ENCODE measurements around the gene PRSS57. TPM values are rescaled to one million over a fixed set of nuclear protein-coding genes. Genes with fewer than 3 reads are reported as not detected.

The PRSS57 gene
- total RNA-seq, 2 donors from 2014 or later, result not detected

DNA sequence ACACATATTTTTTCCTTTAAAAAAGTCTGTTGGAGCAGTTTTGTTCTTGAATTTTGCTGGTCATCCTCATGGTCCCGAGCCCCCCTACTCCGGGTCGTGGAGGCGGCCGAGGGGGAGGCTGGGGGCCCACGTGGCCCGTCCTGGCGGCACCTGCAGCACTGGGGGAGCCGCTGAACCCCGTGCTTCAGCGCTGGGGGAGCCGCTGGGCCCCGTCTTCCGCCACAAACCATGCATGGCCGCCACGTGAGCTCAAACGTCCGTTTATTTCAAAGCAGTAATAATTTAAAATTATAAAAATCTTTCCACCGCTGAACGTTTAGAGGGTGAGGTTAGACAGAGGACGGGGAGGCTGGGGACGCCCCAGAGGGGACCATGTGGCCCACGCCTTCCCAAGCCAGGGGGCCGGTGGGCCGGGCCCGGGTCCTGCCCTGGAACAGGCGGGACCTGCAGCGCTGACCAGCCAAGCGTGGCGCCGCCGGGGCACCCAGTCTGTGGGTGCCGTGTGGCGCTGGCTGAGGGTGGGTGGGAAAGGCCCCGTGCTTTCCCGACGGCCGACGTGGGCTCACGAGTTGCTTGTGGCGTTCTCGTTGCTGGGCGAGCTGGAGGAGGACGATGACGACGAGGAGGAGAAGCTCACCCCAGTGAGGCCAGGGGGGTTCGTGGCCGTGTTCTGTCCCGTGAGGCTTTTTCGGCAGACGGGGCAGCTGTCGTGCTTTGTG is 47.5 kb downstream of the PRSS57 start:
- Histone ChIP-seq H3K27me3 (replicated peaks; ENCODE audit: insufficient read depth) (no peaks in the 10 kb centered on the region), H3K4me1 (ENCODE audit: control insufficient read depth in 1 of 2, low read depth in 2 of 2) (no peaks in the 10 kb centered on the region), H3K4me3 (no peak overlapping the region), H3K27ac (no peak overlapping the region), H3K36me3 (peaks cover 52% of the 10 kb centered on the region), H3K9me3 (no peaks in the 10 kb centered on the region)
- DNase-seq (ENCODE audit: low spot score) (no peak), ATAC-seq (ENCODE audit: insufficient number of reproducible peaks, low FRiP score, low read depth) (no peak)
- TF ChIP-seq, protein P1, sequence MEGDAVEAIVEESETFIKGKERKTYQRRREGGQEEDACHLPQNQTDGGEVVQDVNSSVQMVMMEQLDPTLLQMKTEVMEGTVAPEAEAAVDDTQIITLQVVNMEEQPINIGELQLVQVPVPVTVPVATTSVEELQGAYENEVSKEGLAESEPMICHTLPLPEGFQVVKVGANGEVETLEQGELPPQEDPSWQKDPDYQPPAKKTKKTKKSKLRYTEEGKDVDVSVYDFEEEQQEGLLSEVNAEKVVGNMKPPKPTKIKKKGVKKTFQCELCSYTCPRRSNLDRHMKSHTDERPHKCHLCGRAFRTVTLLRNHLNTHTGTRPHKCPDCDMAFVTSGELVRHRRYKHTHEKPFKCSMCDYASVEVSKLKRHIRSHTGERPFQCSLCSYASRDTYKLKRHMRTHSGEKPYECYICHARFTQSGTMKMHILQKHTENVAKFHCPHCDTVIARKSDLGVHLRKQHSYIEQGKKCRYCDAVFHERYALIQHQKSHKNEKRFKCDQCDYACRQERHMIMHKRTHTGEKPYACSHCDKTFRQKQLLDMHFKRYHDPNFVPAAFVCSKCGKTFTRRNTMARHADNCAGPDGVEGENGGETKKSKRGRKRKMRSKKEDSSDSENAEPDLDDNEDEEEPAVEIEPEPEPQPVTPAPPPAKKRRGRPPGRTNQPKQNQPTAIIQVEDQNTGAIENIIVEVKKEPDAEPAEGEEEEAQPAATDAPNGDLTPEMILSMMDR (IDR thresholded peaks at IDR 0.05), result no peak

DNA sequence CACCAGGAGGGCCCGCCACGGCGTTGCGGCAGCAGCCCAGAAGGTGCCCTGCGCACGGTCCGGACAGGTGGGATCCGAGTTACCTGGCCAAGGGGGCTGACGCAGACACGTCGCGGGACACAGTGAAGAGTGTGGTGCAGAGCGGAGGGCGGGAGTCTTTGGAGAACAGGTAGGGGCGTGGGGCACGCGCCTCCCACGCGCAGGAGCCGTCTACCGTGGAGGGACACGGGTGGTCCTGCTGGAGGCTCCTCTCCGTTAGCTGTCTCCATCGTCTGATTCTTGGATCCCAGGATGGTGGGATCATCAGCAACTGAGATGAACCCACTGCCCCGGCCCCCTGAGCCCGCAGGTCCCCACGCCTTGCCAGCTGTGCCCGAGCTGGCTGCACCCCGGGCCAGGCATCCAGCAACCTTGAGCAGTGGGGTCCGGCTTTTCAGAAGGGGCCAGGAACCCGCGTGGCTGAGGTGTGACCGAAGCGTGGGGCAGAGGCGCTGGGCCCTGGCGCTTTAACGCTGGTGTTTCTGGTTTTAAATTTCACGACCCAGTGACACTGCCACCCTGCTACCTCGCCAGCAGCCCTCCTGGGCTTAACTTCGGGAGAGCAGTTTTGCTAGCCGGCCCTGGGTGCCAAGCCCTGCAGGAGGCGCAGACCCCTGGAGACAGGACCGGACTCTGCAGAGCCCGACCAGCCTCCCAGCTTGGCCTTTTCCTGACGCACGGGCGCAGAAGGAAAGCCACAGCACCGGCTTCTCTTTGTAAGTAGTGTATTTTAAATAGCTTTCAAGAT is 48.3 kb downstream of the PRSS57 start:
- TF ChIP-seq, protein P1 (IDR thresholded peaks at IDR 0.05), result no peak
- H3K27ac ChIP-seq, result no peak overlapping the region
- peaks cover 47% of the 10 kb centered on the region for H3K36me3 ChIP-seq
- no peaks in the 10 kb centered on the region for H3K27me3 ChIP-seq (replicated peaks; ENCODE audit: insufficient read depth)
- no peaks in the 10 kb centered on the region for H3K9me3 ChIP-seq
- no peaks in the 10 kb centered on the region for H3K4me1 ChIP-seq (ENCODE audit: control insufficient read depth in 1 of 2, low read depth in 2 of 2)
- DNase-seq (ENCODE audit: low spot score), result no peak
- no peak for ATAC-seq (ENCODE audit: insufficient number of reproducible peaks, low FRiP score, low read depth)
- no peak overlapping the region for H3K4me3 ChIP-seq

DNA sequence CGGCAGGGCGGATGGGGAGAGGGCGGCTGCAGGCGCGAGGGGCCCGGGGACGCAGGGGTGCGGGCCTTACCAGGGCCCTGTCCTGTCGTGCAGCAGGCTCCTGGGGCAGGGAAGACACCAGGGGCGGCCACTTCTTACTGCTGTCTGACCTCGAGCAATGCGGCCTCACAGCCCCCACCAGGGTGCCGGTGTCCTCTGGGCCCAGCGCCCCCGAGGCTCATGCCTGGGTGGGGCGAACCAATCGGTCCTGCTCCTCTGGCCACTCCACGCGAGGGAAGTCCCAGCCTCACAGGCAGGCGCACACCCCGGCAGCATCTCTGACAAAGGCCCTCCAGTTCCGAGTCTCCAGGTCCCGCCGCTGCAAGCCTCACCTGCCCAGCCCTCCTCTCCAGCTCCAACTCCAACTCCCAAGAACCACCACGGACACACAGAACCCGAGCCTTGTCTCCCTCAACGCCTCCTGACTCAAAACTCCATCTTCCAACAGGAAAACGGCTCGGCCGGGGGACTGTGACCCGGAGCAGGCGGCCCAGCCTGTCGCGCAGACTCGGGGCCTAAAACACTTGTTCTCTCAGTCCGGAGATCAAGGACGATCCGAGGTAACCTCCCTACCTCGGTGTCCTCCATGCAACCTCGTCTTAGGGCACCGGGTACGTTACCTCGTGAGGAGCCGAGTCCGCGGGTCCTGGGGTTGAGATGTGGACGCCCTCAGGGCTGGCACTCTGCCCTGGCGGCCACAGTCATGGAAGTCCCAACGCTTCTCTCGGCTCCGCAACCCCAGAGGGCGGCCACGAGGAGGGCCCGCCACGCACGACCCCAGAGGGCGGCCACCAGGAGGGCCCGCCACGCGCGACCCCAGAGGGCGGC is 49.1 kb downstream of the PRSS57 start:
- ATAC-seq (ENCODE audit: insufficient number of reproducible peaks, low FRiP score, low read depth) (no peak), DNase-seq (ENCODE audit: low spot score) (no peak)
- no peak overlapping the region for H3K27ac ChIP-seq
- H3K4me3 ChIP-seq, result no peak overlapping the region
- no peaks in the 10 kb centered on the region for H3K27me3 ChIP-seq (replicated peaks; ENCODE audit: insufficient read depth)
- no peaks in the 10 kb centered on the region for H3K9me3 ChIP-seq
- TF ChIP-seq, protein P1 (IDR thresholded peaks at IDR 0.05), result no peak
- H3K36me3 ChIP-seq, result peaks cover 40% of the 10 kb centered on the region
- H3K4me1 ChIP-seq (ENCODE audit: control insufficient read depth in 1 of 2, low read depth in 2 of 2), result no peaks in the 10 kb centered on the region

DNA sequence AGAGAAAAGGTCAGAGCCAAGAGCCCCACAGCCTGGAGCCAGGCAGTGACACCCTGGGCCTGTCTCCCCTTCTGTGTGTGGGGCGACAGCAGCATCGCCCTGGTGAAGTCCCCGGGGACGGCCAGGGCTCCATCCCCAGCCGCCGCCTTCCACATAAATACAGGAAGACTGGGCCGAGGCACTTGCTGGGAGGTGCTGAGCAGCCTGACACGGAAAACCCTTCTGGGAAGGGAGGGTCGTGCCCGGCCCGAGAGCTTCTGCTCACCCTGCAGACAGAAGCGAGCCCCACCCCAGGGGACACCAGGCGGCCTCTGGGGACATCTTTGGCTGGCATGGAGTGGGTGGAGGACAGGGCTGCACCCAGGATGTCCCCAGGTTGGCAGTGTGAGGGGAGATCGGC is 50.5 kb downstream of the PRSS57 start:
- TF ChIP-seq, protein P1 (IDR thresholded peaks at IDR 0.05), result no peak
- DNase-seq (ENCODE audit: low spot score) (no peak), ATAC-seq (ENCODE audit: insufficient number of reproducible peaks, low FRiP score, low read depth) (no peak)
- Histone ChIP-seq H3K27ac (no peak overlapping the region), H3K27me3 (replicated peaks; ENCODE audit: insufficient read depth) (no peaks in the 10 kb centered on the region), H3K9me3 (no peaks in the 10 kb centered on the region), H3K36me3 (peaks cover 33% of the 10 kb centered on the region), H3K4me1 (ENCODE audit: control insufficient read depth in 1 of 2, low read depth in 2 of 2) (no peaks in the 10 kb centered on the region), H3K4me3 (no peak overlapping the region)

DNA sequence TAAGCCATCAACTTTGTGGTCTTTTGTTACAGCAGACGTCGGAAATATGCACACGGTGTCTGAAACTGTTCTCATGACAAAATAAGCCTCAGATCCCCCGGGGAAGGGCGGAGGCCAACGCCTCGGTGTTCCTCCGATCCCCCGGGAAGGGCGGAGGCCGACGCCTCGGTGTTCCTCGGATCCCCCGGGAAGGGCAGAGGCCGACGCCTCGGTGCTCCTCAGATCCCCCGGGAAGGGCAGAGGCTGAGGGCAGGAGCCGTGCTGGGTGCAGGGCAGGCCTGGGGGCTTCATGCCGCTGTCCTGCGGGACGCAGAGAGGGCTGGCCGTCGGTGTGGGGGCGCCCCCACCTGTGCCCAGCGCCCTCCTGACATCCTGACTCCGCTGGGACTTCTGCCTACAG is 50.9 kb downstream of the PRSS57 start:
- peaks cover 29% of the 10 kb centered on the region for H3K36me3 ChIP-seq
- TF ChIP-seq, protein P1 (IDR thresholded peaks at IDR 0.05), result no peak
- no peak overlapping the region for H3K4me3 ChIP-seq
- H3K27me3 ChIP-seq (replicated peaks; ENCODE audit: insufficient read depth), result no peaks in the 10 kb centered on the region
- no peaks in the 10 kb centered on the region for H3K9me3 ChIP-seq
- DNase-seq (ENCODE audit: low spot score) (no peak), ATAC-seq (ENCODE audit: insufficient number of reproducible peaks, low FRiP score, low read depth) (no peak)
- H3K4me1 ChIP-seq (ENCODE audit: control insufficient read depth in 1 of 2, low read depth in 2 of 2), result peaks cover 0 to under 1% of the 10 kb centered on the region in 2 donors
- no peak overlapping the region for H3K27ac ChIP-seq

Data from thoracic aorta (tissue), 2 donors.